ENCODE measurements around the gene ICE2. TPM values are rescaled to one million over a fixed set of nuclear protein-coding genes. Genes with fewer than 3 reads are reported as not detected.

ICE2 gene
- total RNA-seq, 1 donor from 2014 or later, result 25.0 TPM

DNA sequence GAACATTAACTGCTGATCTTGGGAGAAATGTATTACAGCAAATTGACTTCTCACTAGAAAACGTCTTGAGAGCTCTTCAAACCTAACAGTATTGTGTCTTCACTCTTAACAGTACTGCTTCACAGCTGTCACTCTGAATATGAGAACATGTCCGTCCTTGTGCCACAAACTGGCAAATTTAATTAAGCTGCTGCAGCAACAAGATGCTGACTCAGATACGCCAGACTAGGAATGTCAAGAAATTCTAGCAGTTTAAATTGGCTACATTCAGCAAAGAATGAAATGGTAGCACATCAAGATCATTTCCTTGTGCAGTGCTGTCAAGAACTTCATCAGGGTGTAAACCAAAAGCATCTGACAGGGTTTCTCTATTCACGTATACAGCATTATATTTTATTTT is 7.6 kb downstream of the ICE2 start:
- no peak overlapping the region for H3K27ac ChIP-seq
- no peak for TF ChIP-seq POLR2A (IDR thresholded peaks at IDR 0.05)
- TF ChIP-seq, protein P1, sequence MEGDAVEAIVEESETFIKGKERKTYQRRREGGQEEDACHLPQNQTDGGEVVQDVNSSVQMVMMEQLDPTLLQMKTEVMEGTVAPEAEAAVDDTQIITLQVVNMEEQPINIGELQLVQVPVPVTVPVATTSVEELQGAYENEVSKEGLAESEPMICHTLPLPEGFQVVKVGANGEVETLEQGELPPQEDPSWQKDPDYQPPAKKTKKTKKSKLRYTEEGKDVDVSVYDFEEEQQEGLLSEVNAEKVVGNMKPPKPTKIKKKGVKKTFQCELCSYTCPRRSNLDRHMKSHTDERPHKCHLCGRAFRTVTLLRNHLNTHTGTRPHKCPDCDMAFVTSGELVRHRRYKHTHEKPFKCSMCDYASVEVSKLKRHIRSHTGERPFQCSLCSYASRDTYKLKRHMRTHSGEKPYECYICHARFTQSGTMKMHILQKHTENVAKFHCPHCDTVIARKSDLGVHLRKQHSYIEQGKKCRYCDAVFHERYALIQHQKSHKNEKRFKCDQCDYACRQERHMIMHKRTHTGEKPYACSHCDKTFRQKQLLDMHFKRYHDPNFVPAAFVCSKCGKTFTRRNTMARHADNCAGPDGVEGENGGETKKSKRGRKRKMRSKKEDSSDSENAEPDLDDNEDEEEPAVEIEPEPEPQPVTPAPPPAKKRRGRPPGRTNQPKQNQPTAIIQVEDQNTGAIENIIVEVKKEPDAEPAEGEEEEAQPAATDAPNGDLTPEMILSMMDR (IDR thresholded peaks at IDR 0.05), result no peak
- TF ChIP-seq POLR2AphosphoS5 (IDR thresholded peaks at IDR 0.05; ENCODE audit: insufficient read depth in 1 of 2, low read depth in 1 of 2), result no peak
- intact Hi-C loops (cut with DNase I), result no loop called here
- peaks cover 0 to 18% of the 10 kb centered on the region in 2 donors for H3K36me3 ChIP-seq
- H3K9me3 ChIP-seq, result no peaks in the 10 kb centered on the region
- no peak overlapping the region for H3K4me3 ChIP-seq
- no peak for DNase-seq (ENCODE audit: extremely low spot score in 2 of 2)
- H3K4me1 ChIP-seq, result peaks cover 3% of the 10 kb centered on the region
- H3K27me3 ChIP-seq, result no peaks in the 10 kb centered on the region

DNA sequence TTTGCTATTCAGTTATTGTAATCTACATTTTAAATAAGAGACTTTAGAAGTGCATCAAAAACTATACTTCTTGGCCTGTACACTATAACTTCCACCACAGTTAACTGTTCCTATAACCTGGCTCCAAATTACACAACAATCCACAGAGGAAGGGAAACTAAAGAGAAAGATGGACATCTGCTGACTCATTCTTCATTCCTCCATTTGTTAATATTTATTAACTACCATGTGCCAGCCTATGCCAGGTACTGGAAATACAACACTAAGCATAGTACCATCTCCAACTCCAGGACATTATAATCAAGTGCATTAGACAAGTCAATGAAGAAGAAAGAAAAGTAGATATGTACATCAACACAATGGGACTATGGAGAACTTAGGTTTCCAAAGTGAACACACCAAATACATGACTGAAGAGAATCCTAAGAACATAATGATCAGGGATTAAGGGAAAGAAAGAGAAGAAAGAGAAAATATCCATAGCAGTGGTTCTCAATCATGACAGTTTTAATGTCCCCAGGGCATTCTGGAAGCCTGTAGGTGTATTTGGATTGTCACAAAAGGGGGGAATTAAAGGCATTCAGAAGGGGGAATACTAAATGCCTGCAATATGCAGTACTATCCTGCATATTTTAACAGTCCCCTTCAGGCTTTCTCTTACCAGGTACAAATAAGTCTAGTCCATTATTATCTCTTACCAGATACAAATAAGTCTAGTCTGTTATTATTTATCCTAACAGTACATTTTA is 8.9 kb downstream of the ICE2 start:
- H3K4me3 ChIP-seq, result no peak overlapping the region
- H3K27me3 ChIP-seq, result no peaks in the 10 kb centered on the region
- H3K9me3 ChIP-seq, result no peaks in the 10 kb centered on the region
- no peak for DNase-seq (ENCODE audit: extremely low spot score in 2 of 2)
- intact Hi-C loops (cut with DNase I), result no loop called here
- peaks cover 0 to 24% of the 10 kb centered on the region in 2 donors for H3K36me3 ChIP-seq
- H3K4me1 ChIP-seq, result no peaks in the 10 kb centered on the region
- no peak for TF ChIP-seq POLR2A (IDR thresholded peaks at IDR 0.05)
- TF ChIP-seq, protein P1 (IDR thresholded peaks at IDR 0.05), result no peak
- TF ChIP-seq POLR2AphosphoS5 (IDR thresholded peaks at IDR 0.05; ENCODE audit: insufficient read depth in 1 of 2, low read depth in 1 of 2), result no peak
- no peak overlapping the region for H3K27ac ChIP-seq

DNA sequence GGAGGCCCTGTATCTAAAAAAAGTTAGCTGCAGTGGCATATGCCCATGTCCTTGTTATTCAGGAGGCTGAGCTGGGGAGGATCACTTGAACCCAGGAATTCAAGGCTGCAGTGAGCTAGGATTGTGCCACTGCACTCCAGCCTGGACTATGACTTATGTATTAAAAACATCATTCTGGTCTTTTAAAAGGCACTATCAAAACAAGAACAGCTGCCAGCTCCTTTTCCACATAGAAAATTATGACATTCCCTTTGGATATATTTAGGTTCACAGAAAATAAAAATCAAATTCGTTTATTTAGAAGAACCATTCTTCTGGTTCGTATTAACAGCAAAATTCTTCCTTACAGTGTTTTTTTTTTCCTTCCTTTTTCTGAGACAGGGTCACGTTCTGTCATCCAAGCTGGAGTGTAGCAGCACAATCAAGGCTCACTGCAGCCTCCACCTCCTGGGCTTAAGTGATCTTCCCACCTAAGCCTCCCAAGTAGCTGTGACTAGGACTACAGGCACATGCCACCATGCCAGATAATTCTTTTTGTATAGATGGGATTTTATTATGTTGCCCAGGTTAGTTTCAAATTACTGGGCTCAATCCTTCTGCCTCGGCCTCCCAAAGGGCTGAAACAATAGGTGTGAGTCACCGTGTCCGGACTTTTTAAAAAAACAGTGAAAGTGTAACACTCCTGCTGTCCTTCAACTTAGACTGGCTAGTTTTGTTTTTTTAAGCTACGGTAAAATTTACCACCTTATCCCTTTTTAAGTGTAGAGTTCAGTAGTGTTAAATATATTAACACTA is 13.9 kb downstream of the ICE2 start:
- TF ChIP-seq POLR2AphosphoS5 (IDR thresholded peaks at IDR 0.05; ENCODE audit: insufficient read depth in 1 of 2, low read depth in 1 of 2), result no peak
- no peak for TF ChIP-seq POLR2A (IDR thresholded peaks at IDR 0.05)
- TF ChIP-seq, protein P1 (IDR thresholded peaks at IDR 0.05), result no peak
- no peak for DNase-seq (ENCODE audit: extremely low spot score in 2 of 2)
- H3K9me3 ChIP-seq, result no peaks in the 10 kb centered on the region
- H3K27me3 ChIP-seq, result no peaks in the 10 kb centered on the region
- H3K36me3 ChIP-seq, result peaks cover 0 to 38% of the 10 kb centered on the region in 2 donors
- H3K4me3 ChIP-seq, result no peak overlapping the region
- intact Hi-C loops (cut with DNase I), result no loop called here
- no peaks in the 10 kb centered on the region for H3K4me1 ChIP-seq
- H3K27ac ChIP-seq, result no peak overlapping the region

- intact Hi-C loops (cut with DNase I), result no loop called here
- Histone ChIP-seq H3K4me3 (no peak overlapping the region), H3K27me3 (no peaks in the 10 kb centered on the region), H3K9me3 (no peaks in the 10 kb centered on the region), H3K4me1 (no peaks in the 10 kb centered on the region), H3K27ac (no peak overlapping the region), H3K36me3 (peaks cover 0 to 28% of the 10 kb centered on the region in 2 donors)
- no peak for DNase-seq (ENCODE audit: extremely low spot score in 2 of 2)
- TF ChIP-seq POLR2A (IDR thresholded peaks at IDR 0.05) (no peak), POLR2AphosphoS5 (IDR thresholded peaks at IDR 0.05; ENCODE audit: insufficient read depth in 1 of 2, low read depth in 1 of 2) (no peak)
- TF ChIP-seq, protein P1 (IDR thresholded peaks at IDR 0.05), result no peak
Measured at GRCh38 chr15:60462027-60462426, 16.9 kb downstream of the ICE2 start.
